ENCODE results near the gene PLCL1. TPM values are rescaled to one million over a fixed set of nuclear protein-coding genes. Genes with fewer than 3 reads are reported as not detected.
"Not testable (repeated sequence)": the region's sequence is repeated elsewhere in the genome, so short reads cannot be mapped to it uniquely, and the experiment has no call there.

Gene PLCL1
- total RNA-seq, 2 donors from 2014 or later: 6.7 to 6.8 TPM

DNA sequence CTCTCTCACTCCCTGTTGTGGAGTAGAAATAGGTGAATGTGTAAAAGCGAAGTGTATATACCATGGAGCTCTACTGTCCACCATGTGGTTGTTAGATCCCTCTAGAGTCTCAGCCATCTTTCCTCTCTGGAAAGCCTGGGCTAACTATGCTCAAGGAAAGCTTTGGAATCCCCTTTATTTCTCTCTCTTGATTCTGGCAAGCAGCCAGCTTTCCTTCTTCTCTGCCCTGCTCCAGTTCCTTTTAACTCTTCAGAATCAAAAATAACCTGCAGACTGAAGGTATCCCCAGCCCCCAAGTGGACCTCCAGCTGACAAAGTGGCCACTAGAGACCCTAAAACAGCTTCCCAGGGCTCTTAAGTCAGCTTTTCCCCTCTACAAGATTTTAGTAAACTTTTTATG, 381.9 kb downstream of the PLCL1 start:
- intact Hi-C loops (cut with DNase I): no loop called here
- no peaks in the 10 kb centered on the region for H3K27me3 ChIP-seq (replicated peaks; ENCODE audit: insufficient read depth)
- no peak overlapping the region for H3K4me3 ChIP-seq
- H3K4me1 ChIP-seq (replicated peaks): no peaks in the 10 kb centered on the region
- no peak for DNase-seq (ENCODE audit: low spot score)
- no peak overlapping the region for H3K27ac ChIP-seq
- TF ChIP-seq, protein P1, sequence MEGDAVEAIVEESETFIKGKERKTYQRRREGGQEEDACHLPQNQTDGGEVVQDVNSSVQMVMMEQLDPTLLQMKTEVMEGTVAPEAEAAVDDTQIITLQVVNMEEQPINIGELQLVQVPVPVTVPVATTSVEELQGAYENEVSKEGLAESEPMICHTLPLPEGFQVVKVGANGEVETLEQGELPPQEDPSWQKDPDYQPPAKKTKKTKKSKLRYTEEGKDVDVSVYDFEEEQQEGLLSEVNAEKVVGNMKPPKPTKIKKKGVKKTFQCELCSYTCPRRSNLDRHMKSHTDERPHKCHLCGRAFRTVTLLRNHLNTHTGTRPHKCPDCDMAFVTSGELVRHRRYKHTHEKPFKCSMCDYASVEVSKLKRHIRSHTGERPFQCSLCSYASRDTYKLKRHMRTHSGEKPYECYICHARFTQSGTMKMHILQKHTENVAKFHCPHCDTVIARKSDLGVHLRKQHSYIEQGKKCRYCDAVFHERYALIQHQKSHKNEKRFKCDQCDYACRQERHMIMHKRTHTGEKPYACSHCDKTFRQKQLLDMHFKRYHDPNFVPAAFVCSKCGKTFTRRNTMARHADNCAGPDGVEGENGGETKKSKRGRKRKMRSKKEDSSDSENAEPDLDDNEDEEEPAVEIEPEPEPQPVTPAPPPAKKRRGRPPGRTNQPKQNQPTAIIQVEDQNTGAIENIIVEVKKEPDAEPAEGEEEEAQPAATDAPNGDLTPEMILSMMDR (IDR thresholded peaks at IDR 0.05): no peak
- TF ChIP-seq POLR2A (IDR thresholded peaks at IDR 0.05) (no peak), POLR2AphosphoS5 (IDR thresholded peaks at IDR 0.05) (no peak)
- H3K9me3 ChIP-seq: no peaks in the 10 kb centered on the region
- WGBS: 88% methylated on average over 1 of the region's 1 CpG
- H3K36me3 ChIP-seq: no peaks in the 10 kb centered on the region

DNA sequence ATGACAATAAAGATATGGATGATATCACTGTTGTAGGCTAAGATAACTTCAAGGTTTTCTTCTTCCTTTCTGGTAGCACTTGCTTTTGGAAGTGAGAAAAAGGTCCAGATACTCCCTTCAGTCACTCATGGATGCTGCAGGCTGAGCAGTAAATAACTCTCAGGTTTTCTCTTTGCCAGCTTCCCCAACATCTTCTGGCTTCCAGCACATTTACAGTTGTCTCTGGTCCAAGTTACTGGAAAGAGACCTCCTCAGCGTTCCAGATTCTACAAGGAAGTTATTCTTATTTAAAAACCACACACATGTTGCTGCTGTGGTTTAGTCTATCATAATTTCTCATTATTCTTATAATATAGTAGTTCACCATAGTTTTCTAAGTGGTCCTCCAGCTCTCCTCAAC, 383.4 kb downstream of the PLCL1 start:
- Histone ChIP-seq H3K4me3 (no peak overlapping the region), H3K27me3 (replicated peaks; ENCODE audit: insufficient read depth) (no peaks in the 10 kb centered on the region), H3K36me3 (no peaks in the 10 kb centered on the region), H3K9me3 (no peaks in the 10 kb centered on the region), H3K4me1 (replicated peaks) (no peaks in the 10 kb centered on the region), H3K27ac (no peak overlapping the region)
- 42% methylated on average over 1 of the region's 1 CpG for WGBS
- TF ChIP-seq POLR2AphosphoS5 (IDR thresholded peaks at IDR 0.05) (no peak), POLR2A (IDR thresholded peaks at IDR 0.05) (no peak)
- TF ChIP-seq, protein P1 (IDR thresholded peaks at IDR 0.05): no peak
- intact Hi-C loops (cut with DNase I): no loop called here
- no peak for DNase-seq (ENCODE audit: low spot score)

DNA sequence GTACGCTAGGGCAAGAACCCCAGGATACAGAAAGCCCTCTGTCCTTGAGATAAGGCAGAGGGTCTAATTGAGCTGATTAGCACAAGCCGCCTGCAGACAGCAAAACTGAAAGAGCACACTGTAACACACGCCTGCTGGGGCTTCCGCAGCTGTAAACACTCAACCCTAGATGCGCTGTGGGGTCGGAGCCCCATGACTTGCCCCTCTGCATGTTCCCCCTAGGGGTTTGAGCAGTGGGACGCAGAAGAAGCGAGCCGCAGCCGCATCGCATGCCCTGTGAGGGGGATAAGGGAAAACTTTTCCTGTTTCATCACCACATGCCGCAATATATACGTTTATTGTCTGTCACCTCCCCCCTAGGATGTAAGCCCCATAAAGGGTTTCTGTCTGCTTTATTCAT, 384.6 kb downstream of the PLCL1 start:
- TF ChIP-seq POLR2AphosphoS5 (IDR thresholded peaks at IDR 0.05): no peak
- TF ChIP-seq POLR2A (IDR thresholded peaks at IDR 0.05): no peak
- TF ChIP-seq, protein P1 (IDR thresholded peaks at IDR 0.05): no peak
- WGBS: 86% methylated on average over 13 of the region's 13 CpGs
- intact Hi-C loops (cut with DNase I): no loop called here
- DNase-seq (ENCODE audit: low spot score): no peak
- H3K4me3 ChIP-seq: no peak overlapping the region
- H3K4me1 ChIP-seq (replicated peaks): no peaks in the 10 kb centered on the region
- H3K9me3 ChIP-seq: no peaks in the 10 kb centered on the region
- no peaks in the 10 kb centered on the region for H3K36me3 ChIP-seq
- no peak overlapping the region for H3K27ac ChIP-seq
- no peaks in the 10 kb centered on the region for H3K27me3 ChIP-seq (replicated peaks; ENCODE audit: insufficient read depth)

DNA sequence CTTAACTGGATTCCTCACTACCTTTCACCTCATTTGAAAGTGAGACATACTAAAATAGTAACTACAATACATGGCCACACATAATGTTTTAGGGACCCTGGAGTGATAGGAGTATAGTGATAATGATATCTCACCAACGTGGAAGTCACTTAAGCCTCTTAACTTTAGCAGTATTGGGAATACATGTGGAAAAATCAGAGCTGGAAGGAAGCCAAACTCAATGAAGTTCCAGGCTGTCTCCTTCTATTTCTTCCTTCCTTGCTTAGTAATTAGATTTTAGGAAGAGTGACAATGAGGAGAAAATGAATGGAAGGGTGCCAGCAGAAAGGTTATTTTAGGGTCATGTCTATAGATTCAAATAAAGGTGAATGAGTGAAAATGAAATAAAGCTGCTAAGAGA, 387.3 kb downstream of the PLCL1 start:
- Histone ChIP-seq H3K9me3 (no peaks in the 10 kb centered on the region), H3K27ac (no peak overlapping the region), H3K36me3 (no peaks in the 10 kb centered on the region), H3K27me3 (replicated peaks; ENCODE audit: insufficient read depth) (no peaks in the 10 kb centered on the region), H3K4me3 (no peak overlapping the region), H3K4me1 (replicated peaks) (no peaks in the 10 kb centered on the region)
- WGBS: 30% methylated on average over 1 of the region's 1 CpG
- no peak for DNase-seq (ENCODE audit: low spot score)
- no peak for TF ChIP-seq POLR2A (IDR thresholded peaks at IDR 0.05)
- TF ChIP-seq, protein P1 (IDR thresholded peaks at IDR 0.05): no peak
- no peak for TF ChIP-seq POLR2AphosphoS5 (IDR thresholded peaks at IDR 0.05)
- intact Hi-C loops (cut with DNase I): no loop called here

DNA sequence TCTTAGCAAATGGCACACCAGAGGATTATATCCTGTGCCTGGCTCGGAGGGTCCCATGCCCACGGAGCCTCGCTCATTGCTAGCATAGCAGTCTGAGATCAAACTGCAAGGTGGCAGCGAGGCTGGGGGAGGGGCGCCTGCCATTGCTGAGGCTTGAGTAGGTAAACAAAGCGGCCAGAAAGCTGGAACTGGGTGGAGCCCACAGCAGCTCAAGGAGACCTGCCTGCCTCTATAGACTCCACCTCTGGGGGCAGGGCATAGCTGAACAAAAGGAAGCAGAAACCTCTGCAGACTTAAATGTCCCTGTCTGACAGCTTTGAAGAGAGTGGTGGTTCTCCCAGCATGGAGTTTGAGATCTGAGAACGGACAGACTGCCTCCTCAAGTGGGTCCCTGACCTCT, 392.2 kb downstream of the PLCL1 start:
- H3K4me3 ChIP-seq; H3K27me3 ChIP-seq (replicated peaks; ENCODE audit: insufficient read depth); H3K4me1 ChIP-seq (replicated peaks); H3K36me3 ChIP-seq; H3K9me3 ChIP-seq; intact Hi-C loops (cut with DNase I); DNase-seq (ENCODE audit: low spot score); H3K27ac ChIP-seq: not testable (repeated sequence)
- 80% methylated on average over 7 of the region's 7 CpGs for WGBS

Other genes with a start within 250 kb of the PLCL1 start
- gene RFTN2, start 129.0 kb upstream of the PLCL1 start, total RNA-seq: 10 to 100 TPM in 1 of 2 donors, 1 to 10 TPM in 1; 2.3 to 17.5 TPM
- gene MARS2, start 99.2 kb upstream of the PLCL1 start, total RNA-seq: 1 to 10 TPM; 5.9 to 6.9 TPM
- 10 to 100 TPM in 1 of 2 donors, not detected in 1; 13.9 TPM for gene BOLL, start 19.3 kb upstream of the PLCL1 start, total RNA-seq

All from prostate gland (tissue), 2 donors.